Measurements from ENCODE around the gene MBD3.

GRCh38 chr19:1587872-1588271 is 4.8 kb downstream of the MBD3 start:
- TF ChIP-seq TAF1 (IDR thresholded peaks at IDR 0.05; ENCODE audit: borderline replicate concordance, low read depth, low read length) (no peak), POLR2A (IDR thresholded peaks at IDR 0.05; ENCODE audit: low read depth, low read length) (no peak), POLR2AphosphoS5 (IDR thresholded peaks at IDR 0.05; ENCODE audit: low read depth, low read length) (no peak)

Measured in GM12892 (cell line).